AG04449 (cell line): ENCODE measurements around the gene UGT1A8.

ENCODE experiments used
- CTCF ChIA-PET: fragments of 350-600 bp; formaldehyde crosslinking; extraction: SDS; loops from one replicate; lab custom pipeline; 2021; ENCODE audit warnings: antibody characterized with exemption; lab: Yijun Ruan, JAX
- POLR2A ChIA-PET: fragments of 400-600, 350-600 bp; formaldehyde crosslinking; extraction: SDS; loops from one replicate; lab custom pipeline; 2020; ENCODE audit warnings: antibody characterized with exemption, inconsistent platforms; lab: Yijun Ruan, JAX
- DNase-seq: peaks from one replicate; pipeline ENCODE4 v3.0.0-alpha.2; 2010; ENCODE audit warnings: low read depth, low spot score
- H3K4me3 ChIP-seq: 2 replicates; pipeline ENCODE4 v1.5.1; 2011; ENCODE audit warnings: low read depth, mild to moderate bottlenecking, control low read depth, low read length
- TF ChIP-seq, protein P1 (sequence below): IDR thresholded peaks from one replicate; pipeline ENCODE4 v1.5.1; 2011; ENCODE audit warnings: mild to moderate bottlenecking, moderate library complexity, low read length, control low read depth, inconsistent platforms; ENCODE audit not compliant: insufficient read depth; ENCODE audit errors: missing control alignments

UGT1A8 gene

GRCh38 chr2:233754872-233755611, 137.6 kb downstream of the UGT1A8 start:
- DNase-seq: no peak
- H3K4me3 ChIP-seq: no peak overlapping the region
- ChIA-PET CTCF (no interaction called here), POLR2A (no interaction called here)
- TF ChIP-seq, protein P1, sequence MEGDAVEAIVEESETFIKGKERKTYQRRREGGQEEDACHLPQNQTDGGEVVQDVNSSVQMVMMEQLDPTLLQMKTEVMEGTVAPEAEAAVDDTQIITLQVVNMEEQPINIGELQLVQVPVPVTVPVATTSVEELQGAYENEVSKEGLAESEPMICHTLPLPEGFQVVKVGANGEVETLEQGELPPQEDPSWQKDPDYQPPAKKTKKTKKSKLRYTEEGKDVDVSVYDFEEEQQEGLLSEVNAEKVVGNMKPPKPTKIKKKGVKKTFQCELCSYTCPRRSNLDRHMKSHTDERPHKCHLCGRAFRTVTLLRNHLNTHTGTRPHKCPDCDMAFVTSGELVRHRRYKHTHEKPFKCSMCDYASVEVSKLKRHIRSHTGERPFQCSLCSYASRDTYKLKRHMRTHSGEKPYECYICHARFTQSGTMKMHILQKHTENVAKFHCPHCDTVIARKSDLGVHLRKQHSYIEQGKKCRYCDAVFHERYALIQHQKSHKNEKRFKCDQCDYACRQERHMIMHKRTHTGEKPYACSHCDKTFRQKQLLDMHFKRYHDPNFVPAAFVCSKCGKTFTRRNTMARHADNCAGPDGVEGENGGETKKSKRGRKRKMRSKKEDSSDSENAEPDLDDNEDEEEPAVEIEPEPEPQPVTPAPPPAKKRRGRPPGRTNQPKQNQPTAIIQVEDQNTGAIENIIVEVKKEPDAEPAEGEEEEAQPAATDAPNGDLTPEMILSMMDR: no peak

- POLR2A ChIA-PET: no interaction called here
- no peak for DNase-seq
- CTCF ChIA-PET: no interaction called here
- TF ChIP-seq, protein P1: no peak
- no peak overlapping the region for H3K4me3 ChIP-seq
These were observed 139.1 kb downstream of the UGT1A8 start for GRCh38 chr2:233756429-233757081.

- no peak for DNase-seq
- TF ChIP-seq, protein P1: no peak
- no peak overlapping the region for H3K4me3 ChIP-seq
- ChIA-PET POLR2A (no interaction called here), CTCF (no interaction called here)
These were observed 140.7 kb downstream of the UGT1A8 start for GRCh38 chr2:233758141-233758540.

DNA sequence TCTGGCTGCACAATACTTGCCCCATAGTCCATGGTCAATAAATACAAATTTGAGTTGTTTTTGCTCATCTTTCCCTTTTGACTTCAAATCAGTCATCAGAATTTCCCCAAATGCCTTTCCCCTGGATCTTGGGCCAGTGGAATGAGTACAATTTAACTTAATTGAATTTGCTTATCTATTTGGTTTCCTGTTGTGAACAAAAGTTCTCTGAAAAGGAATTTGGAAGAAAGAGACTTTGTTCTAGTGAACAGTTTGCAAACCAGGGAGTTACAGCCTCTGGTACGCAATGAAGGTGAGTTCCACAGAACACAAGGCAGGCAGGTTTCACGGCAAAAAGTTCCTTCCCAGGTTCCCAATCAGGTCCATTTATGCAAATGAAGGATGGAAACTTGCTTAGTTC, 141.4 kb downstream of the UGT1A8 start:
- CTCF ChIA-PET: no interaction called here
- POLR2A ChIA-PET: no interaction called here
- no peak overlapping the region for H3K4me3 ChIP-seq
- TF ChIP-seq, protein P1: no peak
- DNase-seq: no peak

GRCh38 chr2:233760043-233760442, 142.6 kb downstream of the UGT1A8 start, which contains the start of gene UGT1A1:
Gene UGT1A1, plus strand, starts transcription at chr2:233760270. Its CDS starts 18 bp downstream, at chr2:233760288.
- ChIA-PET CTCF (interaction anchor here (0.6 kb wide), 1 partner anchor 73 kb away, joined by 3 read pairs; no protein-coding TSS in a partner anchor), POLR2A (no interaction called here)
- TF ChIP-seq, protein P1: no peak

DNA sequence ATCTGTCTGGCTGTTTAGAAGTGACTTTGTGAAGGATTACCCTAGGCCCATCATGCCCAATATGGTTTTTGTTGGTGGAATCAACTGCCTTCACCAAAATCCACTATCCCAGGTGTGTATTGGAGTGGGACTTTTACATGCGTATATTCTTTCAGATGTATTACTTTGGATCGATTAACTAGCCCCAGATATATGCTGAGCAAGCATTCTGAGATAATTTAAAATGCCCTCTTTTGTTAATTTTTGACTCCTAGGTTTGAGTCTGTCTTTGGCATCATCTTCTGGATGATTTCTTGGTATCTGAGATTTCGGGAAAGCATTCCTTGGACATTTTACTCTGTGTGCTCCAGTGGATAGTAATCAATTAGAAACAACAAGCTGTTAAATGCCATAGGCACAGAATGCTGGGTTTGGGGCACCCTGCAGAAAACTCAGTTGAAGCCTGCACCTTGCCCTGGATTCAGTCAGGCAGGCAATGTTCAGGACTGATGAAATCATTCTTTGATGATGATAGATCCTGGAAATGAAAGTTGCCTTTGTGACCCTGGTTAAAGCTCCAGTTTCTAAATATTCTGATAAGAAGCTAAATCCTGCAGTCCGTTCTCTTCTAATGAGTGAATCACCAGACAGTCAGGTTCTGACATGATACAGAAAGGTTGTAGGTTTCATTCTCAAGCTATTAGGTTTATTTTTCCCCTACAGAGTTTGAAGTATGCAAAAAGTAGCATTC, 143.8 kb downstream of the UGT1A8 start:
- no peak for DNase-seq
- CTCF ChIA-PET: no interaction called here
- TF ChIP-seq, protein P1: no peak
- POLR2A ChIA-PET: no interaction called here
- no peak overlapping the region for H3K4me3 ChIP-seq

More at GRCh38 chr2:233760043-233760442, 142.6 kb downstream of the UGT1A8 start, which contains the start of gene UGT1A1:
- no peak for DNase-seq
- H3K4me3 ChIP-seq: no peak within 1 kb of the TSS
